GM23248 (cell line): ENCODE measurements around the gene PRKAR2A. TPM values are rescaled to one million over a fixed set of nuclear protein-coding genes. Genes with fewer than 3 reads are reported as not detected.

ENCODE experiments used
- DNase-seq: peaks from one replicate; pipeline ENCODE4 v3.0.0-alpha.2; 2015
- H2AFZ ChIP-seq: fragments of 200-600 bp; sonication (generic); 2 replicates; pipeline ENCODE4 v1.6.1; 2016; ENCODE audit warnings: antibody characterized with exemption
- H3F3A ChIP-seq: fragments of 200-600 bp; sonication (generic); 2 replicates; pipeline ENCODE4 v1.6.1; 2016; ENCODE audit warnings: mild to moderate bottlenecking, antibody characterized with exemption, mixed run types; ENCODE audit not compliant: insufficient read depth
- H3K27ac ChIP-seq: fragments of 200-600 bp; sonication (generic); 2 replicates; pipeline ENCODE4 v1.5.1; 2016; ENCODE audit warnings: mild to moderate bottlenecking
- H3K27me3 ChIP-seq: fragments of 200-600 bp; sonication (generic); replicated peaks from 2 replicates; pipeline ENCODE4 v1.6.1; 2016; ENCODE audit warnings: mild to moderate bottlenecking; ENCODE audit not compliant: insufficient read depth
- H3K36me3 ChIP-seq: fragments of 200-600 bp; sonication (generic); 2 replicates; pipeline ENCODE4 v1.6.1; 2016; ENCODE audit warnings: low read depth, mild to moderate bottlenecking
- H3K4me1 ChIP-seq: fragments of 200-600 bp; sonication (generic); 2 replicates; pipeline ENCODE4 v1.6.1; 2016; ENCODE audit warnings: mild to moderate bottlenecking; ENCODE audit not compliant: insufficient read depth
- H3K4me2 ChIP-seq: fragments of 200-600 bp; sonication (generic); one replicate; pipeline ENCODE4 v1.6.1; 2016; ENCODE audit warnings: mild to moderate bottlenecking; ENCODE audit not compliant: unreplicated experiment
- H3K4me3 ChIP-seq: fragments of 200-600 bp; sonication (generic); 2 replicates; pipeline ENCODE4 v1.5.1; 2016; ENCODE audit warnings: mild to moderate bottlenecking
- H3K79me2 ChIP-seq: fragments of 200-600 bp; sonication (generic); 2 replicates; pipeline ENCODE4 v1.6.1; 2016; ENCODE audit warnings: mild to moderate bottlenecking; ENCODE audit not compliant: insufficient read depth
- H3K9ac ChIP-seq: fragments of 200-600 bp; sonication (generic); 2 replicates; pipeline ENCODE4 v1.6.1; 2016; ENCODE audit warnings: mild to moderate bottlenecking
- H3K9me2 ChIP-seq: fragments of 200-600 bp; sonication (generic); 2 replicates; pipeline ENCODE4 v1.6.1; 2016; ENCODE audit warnings: mixed run types, mild to moderate bottlenecking, moderate library complexity; ENCODE audit not compliant: insufficient read depth
- H3K9me3 ChIP-seq: fragments of 200-600 bp; sonication (generic); one replicate; pipeline ENCODE4 v1.6.1; 2017; ENCODE audit warnings: low read depth
- H4K20me1 ChIP-seq: fragments of 200-600 bp; sonication (generic); 2 replicates; pipeline ENCODE4 v1.6.0; 2016; ENCODE audit not compliant: insufficient read depth
- EZH2 ChIP-seq: fragments of 200-600 bp; sonication (generic); IDR thresholded peaks from 2 replicates; pipeline ENCODE4 v1.6.1; 2018; ENCODE audit warnings: antibody characterized with exemption, mild to moderate bottlenecking; ENCODE audit not compliant: insufficient read depth, poor library complexity, severe bottlenecking
- EZH2phosphoT487 ChIP-seq: fragments of 200-600 bp; sonication (generic); IDR thresholded peaks from 2 replicates; pipeline ENCODE4 v1.6.1; 2018; ENCODE audit warnings: antibody characterized with exemption, moderate library complexity, mild to moderate bottlenecking, low read depth; ENCODE audit not compliant: insufficient read depth
- WGBS, 2 experiments: methylation state at CpG; one replicate each; pipeline ENCODE4 v1.1.6; 2015 to 2017; ENCODE audit warnings: low lambda C conversion rate in 2 of 2, low coverage in 1 of 2; ENCODE audit errors: missing lambda C conversion rate in 2 of 2; 5-methylcytosine and 5-hydroxymethylcytosine counted together
- in situ Hi-C: fragments of 300-500 bp; cut with MboI; formaldehyde crosslinking; loops from 2 replicates; pipeline ENCODE4 v1.15.0; 2020
- polyA plus RNA-seq: library from polyadenylated mRNA; unstranded; fragments of >200 nt; fragmentation: Nextera tagmentation; extraction: Ambion mirVana; gene quantifications from 2 replicates; pipeline ENCODE4 v1.2.1, GENCODE V29; 2016
- total RNA-seq: library from RNA; depleted of rRNA; stranded (reverse); fragments of >200 nt; shearing (Covaris generic); gene quantifications from 2 replicates; pipeline ENCODE4 v1.2.3, GENCODE V29; 2014

The PRKAR2A gene
- total and polyA plus RNA-seq, 2 experiments from 2014 or later: 11.8 to 26.8 TPM

GRCh38 chr3:48885753-48886152 lies 38.1 kb upstream of the PRKAR2A start:
- peak; percentile 18 for DNase-seq
- TF ChIP-seq EZH2phosphoT487 (no peak), EZH2 (no peak)

GRCh38 chr3:48881652-48882114 lies 34.0 kb upstream of the PRKAR2A start:
- Histone ChIP-seq H3K9me3 (no peaks in the 10 kb centered on the region), H3K9ac (no peak overlapping the region), H3K36me3 (no peaks in the 10 kb centered on the region), H4K20me1 (no peaks in the 10 kb centered on the region), H3K9me2 (no peaks in the 10 kb centered on the region), H2AFZ (no peak overlapping the region), H3K27me3 (no peaks in the 10 kb centered on the region), H3K79me2 (no peaks in the 10 kb centered on the region), H3K4me1 (no peaks in the 10 kb centered on the region), H3F3A (no peaks in the 10 kb centered on the region), H3K4me3 (no peak overlapping the region), H3K27ac (no peak overlapping the region), H3K4me2 (no peak overlapping the region)
- TF ChIP-seq EZH2phosphoT487 (no peak), EZH2 (no peak)
- DNase-seq: no peak
- in situ Hi-C loops: no loop called here
- WGBS, 2 experiments: 93% methylated on average over 5 of the region's 5 CpGs

More at GRCh38 chr3:48885753-48886152, 38.1 kb upstream of the PRKAR2A start:
- Histone ChIP-seq H3K9me3 (no peaks in the 10 kb centered on the region), H4K20me1 (no peaks in the 10 kb centered on the region), H3K79me2 (no peaks in the 10 kb centered on the region), H3K36me3 (no peaks in the 10 kb centered on the region), H3K27me3 (no peaks in the 10 kb centered on the region), H3K9me2 (no peaks in the 10 kb centered on the region), H3K4me2 (no peak overlapping the region), H3K9ac (no peak overlapping the region), H3K4me1 (no peaks in the 10 kb centered on the region), H3K4me3 (no peak overlapping the region), H3F3A (no peaks in the 10 kb centered on the region), H3K27ac (no peak overlapping the region), H2AFZ (no peak overlapping the region)
- in situ Hi-C loops: no loop called here

- H3K4me3 ChIP-seq: no peak overlapping the region
- in situ Hi-C loops: no loop called here
- no peaks in the 10 kb centered on the region for H3K9me2 ChIP-seq
- no peaks in the 10 kb centered on the region for H3F3A ChIP-seq
- TF ChIP-seq EZH2 (no peak), EZH2phosphoT487 (no peak)
- no peaks in the 10 kb centered on the region for H3K36me3 ChIP-seq
- no peak overlapping the region for H3K4me2 ChIP-seq
- H3K79me2 ChIP-seq: no peaks in the 10 kb centered on the region
- no peaks in the 10 kb centered on the region for H3K4me1 ChIP-seq
- no peak for DNase-seq
- WGBS, 2 experiments: 84 to 92% methylated on average over 3 of the region's 3 CpGs
- H3K9ac ChIP-seq: no peak overlapping the region
- H3K9me3 ChIP-seq: no peaks in the 10 kb centered on the region
- no peak overlapping the region for H3K27ac ChIP-seq
- H2AFZ ChIP-seq: no peak overlapping the region
- no peaks in the 10 kb centered on the region for H3K27me3 ChIP-seq
- no peaks in the 10 kb centered on the region for H4K20me1 ChIP-seq
Measured at GRCh38 chr3:48881006-48881405, 33.3 kb upstream of the PRKAR2A start.

- no peaks in the 10 kb centered on the region for H4K20me1 ChIP-seq
- no peak for DNase-seq
- H3K4me2 ChIP-seq: no peak overlapping the region
- H3K36me3 ChIP-seq: no peaks in the 10 kb centered on the region
- H3K9ac ChIP-seq: no peak overlapping the region
- no peak overlapping the region for H3K27ac ChIP-seq
- H3K4me1 ChIP-seq: no peaks in the 10 kb centered on the region
- H3F3A ChIP-seq: no peaks in the 10 kb centered on the region
- TF ChIP-seq EZH2: no peak
- in situ Hi-C loops: no loop called here
- WGBS, 2 experiments: 92 to 98% methylated on average over 6 of the region's 6 CpGs
- no peak overlapping the region for H2AFZ ChIP-seq
- H3K79me2 ChIP-seq: no peaks in the 10 kb centered on the region
- H3K4me3 ChIP-seq: no peak overlapping the region
- no peaks in the 10 kb centered on the region for H3K9me2 ChIP-seq
- H3K27me3 ChIP-seq: no peaks in the 10 kb centered on the region
- H3K9me3 ChIP-seq: no peaks in the 10 kb centered on the region
Measured at GRCh38 chr3:48879994-48880377, 32.3 kb upstream of the PRKAR2A start.

GRCh38 chr3:48879307-48879993 lies 31.8 kb upstream of the PRKAR2A start:
- Histone ChIP-seq H3K9me3 (no peaks in the 10 kb centered on the region), H3K36me3 (no peaks in the 10 kb centered on the region), H3K4me3 (no peak overlapping the region), H3K4me2 (no peak overlapping the region), H3K9ac (no peak overlapping the region), H3K27me3 (no peaks in the 10 kb centered on the region), H3K27ac (no peak overlapping the region), H4K20me1 (no peaks in the 10 kb centered on the region), H2AFZ (no peak overlapping the region), H3F3A (no peaks in the 10 kb centered on the region), H3K4me1 (no peaks in the 10 kb centered on the region), H3K79me2 (no peaks in the 10 kb centered on the region), H3K9me2 (no peaks in the 10 kb centered on the region)
- no peak for TF ChIP-seq EZH2
- TF ChIP-seq EZH2phosphoT487: no peak
- no peak for DNase-seq
- 88 to 89% methylated on average over 6 of the region's 6 CpGs for WGBS, 2 experiments
- in situ Hi-C loops: no loop called here
